ENCODE measurements around the gene MOCOS.

- TF ChIP-seq CTCF (IDR thresholded peaks at IDR 0.05 in 4 of 5, conservative IDR thresholded peaks at IDR 0.05 in 1 of 5) (no peak), POLR2A (IDR thresholded peaks at IDR 0.05) (no peak)
These were observed 19.5 kb upstream of the MOCOS start for GRCh38 chr18:36167692-36168218.
